GM19351 (cell line): Measurements from ENCODE around the gene DOK1.

Source experiments
- ATAC-seq: cut with Tn5 transposase; IDR thresholded peaks from one replicate; pipeline ENCODE4 v1.9.1; 2021; ENCODE audit warnings: mild to moderate bottlenecking, moderate library complexity; ENCODE audit not compliant: unreplicated experiment

Gene DOK1

GRCh38 chr2:74553892-74554819 lies at the start of gene DOK1, which contains the start of gene LOXL3:
DOK1 (plus strand) TSS chr2:74554720; CDS start chr2:74554755, 35 bp downstream.
LOXL3 (minus strand) TSS chr2:74553942; CDS start chr2:74552634, 1,308 bp downstream.
- ATAC-seq = peak; percentile 41

- ATAC-seq = no peak
Measured at GRCh38 chr2:74505448-74506246, 48.9 kb upstream of the DOK1 start.

GRCh38 chr2:74507145-74507925 lies 47.2 kb upstream of the DOK1 start, which contains the start of gene PCGF1:
PCGF1 (minus strand) TSS chr2:74507695; CDS start chr2:74507668, 27 bp downstream.
- ATAC-seq = peak; percentile 90

- peak; percentile 16 for ATAC-seq
Measured at GRCh38 chr2:74507926-74508520, 46.5 kb upstream of the DOK1 start.

GRCh38 chr2:74510272-74510671 lies 44.2 kb upstream of the DOK1 start:
- ATAC-seq = no peak

GRCh38 chr2:74511104-74511989 lies 43.2 kb upstream of the DOK1 start:
- ATAC-seq = no peak

- no peak for ATAC-seq
Measured at GRCh38 chr2:74512744-74513604, 41.5 kb upstream of the DOK1 start.

GRCh38 chr2:74513605-74514367 lies 40.7 kb upstream of the DOK1 start:
- no peak for ATAC-seq

GRCh38 chr2:74514368-74515270 lies 39.9 kb upstream of the DOK1 start, which contains the start of gene TLX2:
TLX2 (plus strand) TSS chr2:74514450; CDS start chr2:74514807, 357 bp downstream.
- ATAC-seq = no peak

- no peak for ATAC-seq
Measured at GRCh38 chr2:74515271-74515980, 39.1 kb upstream of the DOK1 start.

- no peak for ATAC-seq
Measured at GRCh38 chr2:74515981-74516633, 38.4 kb upstream of the DOK1 start.

GRCh38 chr2:74516650-74517049 lies 37.9 kb upstream of the DOK1 start:
- no peak for ATAC-seq

GRCh38 chr2:74522516-74522915 lies 32.0 kb upstream of the DOK1 start:
- no peak for ATAC-seq

- no peak for ATAC-seq
Measured at GRCh38 chr2:74524005-74524404, 30.5 kb upstream of the DOK1 start.

GRCh38 chr2:74524955-74525716 lies 29.4 kb upstream of the DOK1 start:
- ATAC-seq = no peak
